Activated CD4-positive, alpha-beta T cell treated with anti-CD3 and anti-CD28 coated beads for 4 hours (primary cell): Measurements from ENCODE around the gene PICALM.

ENCODE experiments used
- DNase-seq, 2 donors: peaks; one replicate each; pipeline ENCODE4 v3.0.0-alpha.2; 2020

Gene PICALM

DNA sequence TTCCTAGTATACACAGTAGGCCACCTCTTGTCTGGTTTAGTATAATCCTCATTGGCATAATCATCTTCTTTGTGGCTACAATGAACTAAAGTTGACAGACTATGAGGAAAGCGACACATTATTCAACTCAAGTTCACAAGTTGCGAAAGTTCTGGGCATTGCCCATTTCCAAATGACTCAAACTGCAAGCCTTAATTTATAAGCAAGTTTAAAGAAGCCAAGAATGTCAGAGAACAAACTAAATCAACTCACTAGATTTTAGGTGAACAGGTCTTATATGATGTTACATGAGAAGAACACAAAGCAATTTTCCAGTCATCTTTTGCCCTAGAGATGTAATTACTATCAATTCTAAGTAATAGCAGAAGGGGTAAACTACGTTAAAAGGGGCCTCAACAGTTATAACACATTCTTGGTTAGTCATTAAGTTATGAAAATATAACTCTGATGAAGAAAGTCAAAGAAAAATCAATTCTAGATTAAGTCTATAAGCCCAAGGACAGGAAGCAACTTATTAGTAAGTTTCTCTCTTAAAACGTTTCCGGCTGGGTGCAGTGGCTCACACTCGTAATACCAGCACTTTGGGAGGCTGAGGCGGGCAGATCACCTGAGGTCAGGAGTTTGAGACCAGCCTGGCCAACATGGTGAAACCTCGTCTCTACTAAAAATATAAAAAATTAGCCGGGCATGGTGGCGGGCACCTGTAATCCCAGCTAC, 21.5 kb downstream of the PICALM start:
- DNase-seq: no peak

DNA sequence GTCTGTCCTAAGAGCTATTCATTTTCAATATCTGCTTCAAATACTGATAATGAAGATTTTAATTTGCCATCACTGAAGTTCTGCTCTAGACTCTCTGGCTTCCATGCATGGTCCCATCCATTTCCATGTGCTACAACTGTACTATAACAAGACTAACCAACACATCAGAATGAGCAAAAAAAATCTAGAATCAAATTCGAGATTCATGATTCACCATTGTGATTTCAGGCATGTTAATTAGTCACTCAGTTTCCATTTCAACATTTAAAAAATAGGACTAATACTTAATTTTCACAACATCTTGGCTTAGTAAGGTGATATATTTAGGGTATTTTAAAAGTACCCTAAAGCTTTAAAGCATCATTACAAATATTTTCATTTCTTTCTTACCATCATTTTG, 22.8 kb downstream of the PICALM start:
- DNase-seq: no peak

DNA sequence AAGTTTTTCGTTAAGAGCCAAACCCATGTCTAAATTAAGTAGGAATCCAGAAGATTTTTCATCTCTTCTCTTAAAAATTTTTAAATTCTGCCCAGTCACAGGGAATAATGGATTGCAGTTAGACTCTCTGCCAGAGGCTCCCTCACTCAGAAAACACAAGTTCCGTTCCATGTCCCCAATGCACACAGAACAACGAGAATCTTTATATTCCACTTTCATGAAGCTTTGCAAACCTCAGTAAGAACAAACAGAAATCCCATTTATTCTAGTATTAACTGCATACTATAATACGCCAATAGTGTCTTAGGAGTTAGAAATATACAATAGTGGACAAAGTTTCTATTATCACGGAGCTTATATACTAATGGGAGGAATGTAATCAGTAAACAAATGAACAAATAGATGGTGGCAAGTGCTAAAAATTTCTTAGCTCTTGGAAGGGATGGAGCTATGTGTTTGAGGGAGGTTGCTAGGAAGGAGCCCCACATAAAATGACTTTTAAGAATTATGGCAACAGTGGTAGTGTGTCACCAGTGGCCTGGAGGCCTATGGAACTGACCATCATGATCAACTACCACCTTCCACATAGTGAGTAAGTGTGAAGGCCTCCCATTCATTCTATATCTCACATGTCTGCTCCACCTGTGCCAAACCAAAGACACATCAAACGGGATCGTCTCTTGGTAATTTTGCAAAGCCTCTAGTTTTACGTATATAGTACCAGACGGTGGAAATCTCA, 24.9 kb downstream of the PICALM start:
- DNase-seq: no peak

DNA sequence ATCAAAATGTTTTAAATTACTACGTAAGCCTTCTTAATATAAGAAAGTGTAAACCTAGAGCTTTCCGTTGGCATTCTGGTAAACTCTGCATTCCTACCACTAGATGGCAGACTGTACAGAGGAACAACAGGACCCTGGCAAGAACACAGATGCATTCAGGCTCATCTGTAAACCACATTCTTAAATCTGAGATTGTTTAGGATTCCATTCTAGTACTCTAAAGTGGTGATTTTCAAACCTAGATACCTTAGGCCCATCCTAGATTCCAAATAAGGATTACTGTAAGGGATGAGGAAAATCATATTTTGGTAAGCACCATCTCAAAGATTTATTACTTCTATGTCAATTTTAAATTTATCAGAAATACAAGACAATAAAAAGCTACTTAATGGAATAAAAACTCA, 26.9 kb downstream of the PICALM start:
- peak; percentile 32 to 54 for DNase-seq

DNA sequence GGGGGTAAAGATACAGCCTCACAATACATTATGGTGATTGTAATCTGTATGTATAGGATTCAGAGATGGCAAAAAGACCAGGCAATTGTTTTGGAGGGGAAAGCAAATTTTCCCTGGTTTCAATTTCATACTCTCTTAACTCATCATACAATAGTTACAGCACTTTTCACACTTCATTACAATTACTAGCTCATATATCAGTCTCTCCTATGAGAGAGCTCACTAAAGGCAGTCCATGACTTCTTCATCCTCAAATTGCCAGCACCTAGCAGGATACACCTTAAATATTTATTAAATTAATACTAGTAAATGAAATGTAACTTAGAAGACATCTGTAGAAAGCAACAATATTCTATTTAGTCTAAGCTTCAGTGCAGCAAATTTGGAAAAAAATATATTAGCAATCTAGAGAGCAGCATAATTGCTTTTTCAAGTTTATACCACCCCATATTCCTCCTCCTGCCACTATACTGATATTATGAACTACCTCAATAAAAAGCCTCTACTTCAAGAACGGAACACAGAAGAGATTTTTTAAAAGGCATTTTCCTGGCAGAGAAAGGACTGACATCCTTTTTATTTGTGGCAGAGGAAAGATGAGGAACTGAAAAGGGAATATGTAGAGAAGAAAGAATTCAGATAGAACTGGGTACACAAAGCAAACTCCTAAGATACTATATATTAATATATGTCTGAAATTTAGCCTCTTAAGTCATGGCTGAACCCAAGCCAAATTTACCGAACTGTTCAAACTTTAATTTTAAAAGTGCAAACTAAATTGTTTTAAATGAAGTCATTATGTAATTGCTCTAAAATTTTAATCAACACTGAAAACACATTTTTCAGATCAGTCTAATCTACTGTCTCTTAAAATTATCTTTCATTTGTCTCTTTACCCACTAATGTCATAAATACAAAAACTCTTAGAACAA, 27.7 kb downstream of the PICALM start:
- no peak for DNase-seq

DNA sequence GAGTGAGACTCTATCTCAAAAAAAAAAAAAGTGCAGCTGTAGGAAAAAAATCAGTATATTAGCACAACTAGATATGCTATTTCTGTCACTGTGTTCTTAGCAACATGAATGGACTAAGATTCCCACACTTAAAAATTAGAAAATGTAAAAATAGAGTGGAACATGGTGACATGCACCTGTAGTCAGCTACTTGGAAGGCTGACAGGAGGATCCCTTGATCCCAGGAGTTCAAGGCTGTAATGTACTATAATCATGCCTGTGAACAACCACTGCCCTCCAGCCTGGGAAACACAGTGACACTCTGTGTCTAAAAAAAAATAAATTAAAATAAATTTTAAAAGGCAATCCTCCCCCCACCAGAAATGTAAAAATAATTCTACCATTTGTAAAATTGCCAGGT, 29.8 kb downstream of the PICALM start:
- no peak for DNase-seq

DNA sequence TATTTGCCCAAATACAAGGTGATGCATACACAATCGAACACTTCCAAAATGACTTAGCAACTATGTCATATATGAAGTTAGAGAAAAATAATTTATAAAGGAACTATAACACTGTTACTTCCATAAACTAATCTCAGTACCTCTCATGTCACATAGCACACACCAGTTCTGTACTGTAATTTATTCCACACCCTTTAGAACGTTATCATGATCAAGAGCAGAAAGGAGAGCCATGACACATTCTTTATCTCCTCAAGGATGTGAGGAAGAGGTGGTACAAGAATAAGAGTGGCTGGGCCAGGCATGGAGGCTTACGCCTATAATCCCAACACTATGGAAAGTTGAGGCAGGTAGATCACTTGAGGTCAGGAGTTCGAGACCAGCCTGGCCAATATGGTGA, 31.1 kb downstream of the PICALM start:
- no peak for DNase-seq

DNA sequence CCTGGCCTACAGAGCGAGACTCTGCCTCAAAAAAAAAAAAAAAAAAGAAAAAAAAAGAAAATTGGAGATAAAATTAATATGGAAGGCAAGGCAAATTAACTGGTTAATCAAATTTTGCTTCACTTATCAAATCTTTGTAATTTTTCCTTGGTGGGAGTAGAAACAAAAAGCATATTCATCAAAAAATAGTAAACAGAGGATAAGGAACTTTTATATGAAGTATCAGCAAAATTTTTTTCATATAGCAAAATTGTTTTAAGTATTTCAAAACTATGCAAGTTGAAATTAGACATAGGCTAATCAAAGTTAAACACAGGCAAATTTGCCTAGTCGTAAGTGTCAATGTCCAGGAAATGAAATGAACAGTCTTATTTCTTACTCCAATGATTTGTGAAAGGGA, 33.0 kb downstream of the PICALM start:
- no peak for DNase-seq

DNA sequence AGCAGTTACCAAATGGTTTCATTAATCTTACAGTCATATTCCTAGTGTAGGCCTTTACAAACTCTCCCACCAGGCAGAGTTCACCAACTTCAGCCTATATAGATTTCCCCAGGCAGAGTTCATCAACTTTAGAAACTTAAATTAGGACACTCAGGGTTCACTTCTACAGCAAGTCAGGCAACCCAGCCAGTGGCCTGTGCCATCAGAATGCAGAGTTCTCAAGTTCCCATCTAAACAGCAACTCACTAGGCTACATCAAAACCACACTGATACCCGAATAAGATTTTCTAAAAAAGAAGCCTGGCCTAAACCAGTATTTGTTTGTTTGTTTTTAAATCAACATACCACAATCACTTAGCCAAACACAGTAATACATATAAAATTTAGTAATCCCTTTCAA, 33.7 kb downstream of the PICALM start:
- DNase-seq: no peak

DNA sequence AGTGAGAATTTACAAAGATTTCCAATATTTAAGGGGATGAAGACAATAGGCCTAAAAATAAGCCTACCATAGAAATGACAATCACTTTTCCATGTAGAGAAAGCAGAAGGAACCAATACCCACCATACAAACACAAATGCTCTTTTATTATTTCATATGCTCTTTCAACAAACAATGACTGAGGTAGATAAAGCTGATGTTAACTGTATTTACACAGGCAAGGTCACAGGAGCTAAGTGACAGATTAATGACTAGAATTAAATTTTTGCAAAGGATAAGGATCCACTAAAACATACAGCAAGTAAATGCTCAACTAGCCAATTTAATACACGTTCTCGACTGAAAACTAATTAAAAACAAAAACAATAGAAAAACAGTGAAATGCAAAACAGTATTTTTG, 34.2 kb downstream of the PICALM start:
- no peak for DNase-seq

DNA sequence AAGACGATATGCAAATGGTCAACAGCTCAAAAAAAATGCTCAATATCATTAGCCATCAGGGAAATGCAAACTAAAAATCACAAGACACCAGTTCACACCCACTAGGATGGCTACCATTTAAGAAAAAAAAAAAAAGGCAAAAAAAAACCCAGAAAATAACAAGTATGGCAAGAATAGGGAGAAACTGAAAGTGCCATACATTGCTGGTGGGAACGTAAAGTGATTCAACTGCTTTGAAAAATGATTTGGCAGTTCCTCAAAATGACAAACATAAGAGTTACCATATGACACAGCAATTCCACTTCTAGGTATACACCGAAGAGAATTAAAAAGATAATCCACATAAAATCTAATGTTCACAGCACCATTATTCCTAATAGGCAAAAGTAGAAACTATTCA, 47.5 kb downstream of the PICALM start:
- no peak for DNase-seq

DNA sequence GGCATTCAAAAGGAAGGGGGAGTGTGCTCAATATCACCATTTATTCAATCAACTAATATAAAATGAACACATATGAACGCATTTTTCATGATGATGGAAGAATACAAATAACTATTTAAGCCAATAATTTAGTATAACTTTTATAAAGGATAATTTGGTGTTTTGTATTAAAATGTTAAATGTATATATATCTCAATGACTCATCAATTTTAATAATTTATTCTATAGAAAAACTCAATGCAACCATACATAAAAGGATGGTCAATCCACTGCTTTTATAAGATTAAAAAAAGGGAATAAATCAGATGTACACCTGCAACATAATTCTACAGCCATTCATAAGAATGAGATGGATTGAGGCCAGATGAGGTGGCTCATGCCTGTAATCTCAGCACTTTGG, 50.6 kb downstream of the PICALM start:
- DNase-seq: no peak

DNA sequence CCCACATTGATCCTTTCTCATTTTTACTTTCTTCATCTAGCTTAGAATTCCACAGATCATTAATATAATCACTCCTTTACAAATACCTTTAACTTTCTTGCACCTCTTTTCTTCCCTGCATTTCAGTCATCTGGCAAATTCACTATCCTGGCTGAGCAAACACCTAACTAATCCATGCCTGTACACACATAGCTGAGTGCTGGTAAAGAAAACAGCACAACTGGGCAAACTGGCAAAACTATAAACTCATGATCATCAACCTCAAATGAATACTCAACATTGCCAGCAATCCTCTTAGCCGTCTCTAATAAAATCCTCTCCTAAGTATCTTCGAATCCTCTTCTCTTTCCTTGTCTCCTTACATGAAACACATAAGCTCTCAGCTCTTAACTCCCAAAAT, 52.4 kb downstream of the PICALM start:
- DNase-seq: no peak

DNA sequence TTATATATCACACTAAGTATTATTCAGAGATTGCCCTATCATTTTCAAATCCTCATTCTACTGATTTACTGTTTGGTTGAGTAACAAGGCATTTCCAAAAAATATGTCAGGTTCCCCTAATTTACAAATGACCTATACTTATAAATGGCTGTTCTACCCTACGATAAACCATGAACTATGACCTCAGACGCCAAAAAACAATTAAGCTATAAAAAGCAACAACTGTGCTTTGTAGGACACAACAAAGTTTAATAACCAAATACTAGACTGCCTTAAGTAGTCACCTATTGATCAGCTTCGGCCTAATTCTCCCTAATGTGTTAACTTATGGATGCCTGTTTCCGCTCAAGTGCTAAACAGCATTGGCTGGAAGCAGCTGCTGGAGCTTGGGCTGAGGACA, 53.2 kb downstream of the PICALM start:
- DNase-seq: no peak

DNA sequence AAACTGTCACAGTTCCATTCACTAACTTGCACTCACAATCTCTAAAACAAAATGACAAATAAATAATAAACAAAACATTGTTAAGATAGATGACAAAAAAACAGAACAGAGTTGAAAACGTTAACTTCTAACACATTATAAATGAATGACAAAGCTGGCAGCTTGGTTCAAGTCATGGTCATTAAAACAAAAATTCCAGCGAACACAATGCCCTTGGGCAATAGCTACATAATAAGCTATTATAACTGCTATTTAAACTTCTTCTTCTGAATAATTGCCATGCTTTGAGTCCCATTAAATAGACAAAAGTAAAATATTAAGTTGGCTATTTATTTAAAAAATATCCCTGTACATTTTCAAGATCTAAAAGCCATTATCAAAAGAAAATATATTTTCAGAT, 54.7 kb downstream of the PICALM start:
- no peak for DNase-seq

DNA sequence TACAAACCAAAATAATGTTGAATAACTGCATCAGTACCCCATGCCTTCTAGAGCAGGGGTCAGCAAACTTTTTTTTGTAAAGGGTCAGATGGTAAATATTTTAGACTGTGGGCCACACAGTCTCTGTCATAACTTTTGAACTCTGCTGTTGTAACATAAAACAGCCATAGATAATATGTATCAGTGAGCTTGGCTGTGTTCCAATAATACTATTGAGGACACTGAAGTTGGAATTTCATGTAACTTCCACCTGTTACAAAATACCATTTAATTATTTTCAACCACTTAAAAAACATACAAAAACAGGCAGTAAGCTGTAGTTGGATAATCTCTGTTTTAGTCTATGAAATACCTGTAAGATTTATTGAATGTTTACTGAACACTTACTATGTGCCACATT, 55.2 kb downstream of the PICALM start:
- DNase-seq: no peak

DNA sequence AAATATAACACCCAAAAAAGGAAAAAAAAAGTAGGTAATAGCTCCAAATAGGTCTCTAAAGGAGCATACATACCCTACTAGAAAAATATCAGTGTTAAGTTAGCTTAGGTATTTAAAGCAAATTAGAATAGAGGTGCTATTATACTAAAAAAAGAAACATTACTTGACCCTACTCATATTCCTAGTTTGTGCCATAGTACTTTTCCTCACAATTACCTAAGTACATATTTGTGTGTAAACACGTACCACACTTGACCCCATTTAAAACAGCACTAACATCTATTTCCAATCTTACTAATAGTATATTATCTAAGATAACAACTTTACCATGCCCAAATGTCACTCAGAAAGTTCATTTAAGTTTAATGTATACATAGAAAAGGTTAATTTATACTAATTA, 57.7 kb downstream of the PICALM start:
- DNase-seq: no peak

DNA sequence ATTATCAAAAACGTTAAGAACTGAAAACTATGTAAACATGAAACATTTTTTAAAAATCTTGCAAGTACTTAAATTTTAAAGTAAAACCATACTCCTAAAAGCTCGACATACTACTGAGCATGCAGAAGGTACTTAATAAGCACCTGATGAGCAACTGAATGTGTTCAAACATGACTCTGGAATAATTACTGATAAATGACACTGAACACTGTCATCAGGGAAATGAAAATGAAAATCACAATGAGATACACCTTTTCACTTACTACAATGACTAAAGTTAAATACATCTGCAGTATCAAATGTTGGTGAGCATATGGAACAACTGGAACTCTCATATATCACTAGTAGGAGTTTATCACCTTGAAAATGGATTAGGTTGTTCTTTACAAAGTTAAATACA, 65.2 kb downstream of the PICALM start:
- no peak for DNase-seq

DNA sequence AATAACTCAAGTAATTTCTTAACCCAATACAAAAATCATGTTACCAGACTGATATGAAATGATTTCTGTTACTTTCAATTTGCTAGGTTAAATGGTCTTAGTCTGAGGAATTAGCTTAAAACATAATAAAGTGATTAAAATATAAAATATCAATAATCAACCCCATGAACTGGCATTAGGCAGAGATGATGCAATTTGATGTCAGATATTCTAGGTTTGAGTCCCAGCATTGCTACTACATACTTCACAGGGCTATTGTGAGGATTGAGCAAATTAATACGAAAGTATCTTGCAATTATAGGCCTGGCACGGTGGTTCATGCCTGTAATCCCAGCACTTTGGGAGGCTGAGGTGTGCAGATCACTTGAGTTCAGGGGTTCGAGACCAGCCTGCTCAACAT, 66.5 kb downstream of the PICALM start:
- no peak for DNase-seq

DNA sequence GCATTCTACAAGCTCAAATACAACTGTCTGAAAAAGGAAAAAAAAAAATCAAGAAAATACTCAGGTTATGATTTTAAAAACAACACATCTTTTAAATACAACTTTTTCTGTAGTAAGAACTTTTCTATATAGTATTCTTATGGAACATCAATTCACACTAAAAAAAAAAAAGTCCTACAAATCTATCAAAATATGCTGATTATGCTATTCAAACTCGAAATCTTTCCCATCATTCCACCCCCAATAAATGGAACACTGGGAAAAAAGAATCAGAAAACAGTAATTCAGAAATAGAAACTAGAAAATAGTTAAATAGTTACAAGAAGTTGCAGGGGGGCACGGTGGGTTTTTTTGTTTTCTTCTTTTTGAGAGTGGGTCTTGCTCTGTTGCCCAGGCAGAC, 77.4 kb downstream of the PICALM start:
- DNase-seq: no peak

DNA sequence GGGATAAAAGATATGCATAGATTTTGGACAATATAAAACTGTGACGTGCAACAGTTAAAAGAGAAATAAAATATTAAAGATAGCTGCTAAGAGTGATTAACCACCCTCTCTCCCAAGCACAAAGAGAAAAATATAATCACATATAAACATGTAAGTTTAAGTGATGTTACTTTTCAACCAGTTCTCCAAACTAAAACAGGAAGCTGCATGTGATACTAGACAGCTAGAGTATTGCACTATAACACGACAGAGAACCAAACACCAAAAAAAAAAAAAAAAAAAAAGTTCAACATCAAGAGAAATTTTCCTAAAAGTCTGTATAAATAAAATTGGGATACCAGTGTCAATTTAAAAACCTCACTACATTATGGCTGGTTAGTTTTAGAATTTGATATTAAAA, 79.1 kb downstream of the PICALM start:
- DNase-seq: no peak

DNA sequence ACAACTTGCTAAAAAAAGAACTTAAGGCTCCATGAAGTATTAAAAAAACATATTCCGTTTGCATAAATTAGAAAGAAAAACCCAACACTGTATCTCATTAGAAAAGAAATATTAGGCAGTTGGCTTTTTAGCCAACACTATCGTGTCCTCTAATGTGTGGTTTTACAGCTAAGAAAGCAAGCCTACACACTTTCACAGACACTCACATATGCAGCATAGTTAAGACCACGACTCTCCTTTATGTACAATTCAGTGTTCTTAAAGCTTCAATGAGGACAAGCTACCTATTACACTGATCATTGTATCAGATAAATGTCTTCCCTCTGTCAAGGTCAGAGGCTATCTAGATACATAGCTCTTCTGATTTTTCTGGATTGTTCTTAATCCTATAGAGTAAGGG, 80.1 kb downstream of the PICALM start:
- no peak for DNase-seq

DNA sequence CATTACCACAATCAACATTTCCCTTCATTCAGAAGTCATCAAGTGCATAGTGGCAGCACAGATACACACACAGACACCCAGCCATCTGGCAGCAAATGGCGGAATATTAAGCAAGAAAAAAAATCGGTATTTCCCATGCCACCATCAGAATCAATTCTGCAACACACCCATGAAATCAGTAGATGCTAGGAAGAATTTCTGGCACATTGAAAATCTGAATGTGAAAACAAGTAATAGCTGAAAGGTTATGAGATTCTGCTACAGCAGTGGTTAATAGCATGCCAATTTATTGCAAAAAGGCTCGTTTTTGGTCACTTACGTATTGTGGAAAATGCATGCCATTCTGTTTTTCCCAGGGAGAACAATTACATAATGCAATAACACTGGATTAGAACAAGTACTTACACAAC, 91.1 kb downstream of the PICALM start:
- DNase-seq: no peak

DNA sequence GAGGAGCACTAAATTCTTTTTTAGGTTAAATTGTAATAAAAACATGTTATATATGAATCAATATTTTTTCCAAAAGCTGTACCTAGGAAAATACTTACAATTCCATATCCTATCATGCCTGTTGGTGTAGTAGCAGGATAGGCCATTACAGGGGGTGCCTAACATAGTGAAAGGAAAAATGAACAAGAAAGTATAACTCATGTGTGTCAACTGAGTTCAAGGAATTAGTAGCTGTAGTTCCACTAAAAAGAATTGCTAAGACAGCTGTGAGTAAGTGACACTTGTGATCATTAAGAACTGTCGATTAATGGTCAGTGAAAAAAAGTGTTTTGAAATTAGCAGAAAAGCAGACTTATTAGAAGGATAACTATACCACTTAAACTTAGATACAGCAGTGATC, 92.4 kb downstream of the PICALM start:
- DNase-seq: no peak
